ENCODE data around the gene TDRD12.

GRCh38 chr19:32692727-32693061, 26.9 kb upstream of the TDRD12 start:
- TF ChIP-seq CTCF (IDR thresholded peaks at IDR 0.05) (no peak), POLR2A (IDR thresholded peaks at IDR 0.05) (no peak)

Measured in lower leg skin (tissue), 3 donors.